WERI-Rb-1 (cell line): Measurements from ENCODE around the gene GSTK1.

Experiments
- DNase-seq: peaks from one replicate; pipeline ENCODE4 v3.0.0-alpha.2; 2020
- H3K27ac ChIP-seq: fragments of 250-450 bp; sonication (Bioruptor Pico); 2 replicates; pipeline ENCODE4 v1.5.1; 2020; ENCODE audit warnings: mild to moderate bottlenecking, moderate library complexity
- H3K27me3 ChIP-seq: fragments of 250-450 bp; sonication (Bioruptor Pico); 2 replicates; pipeline ENCODE4 v1.5.1; 2021; ENCODE audit warnings: mild to moderate bottlenecking, low read depth, moderate library complexity; ENCODE audit not compliant: insufficient read depth, severe bottlenecking
- H3K36me3 ChIP-seq: fragments of 250-450 bp; sonication (Bioruptor Pico); 2 replicates; pipeline ENCODE4 v1.5.1; 2020; ENCODE audit warnings: mild to moderate bottlenecking, moderate library complexity
- H3K4me3 ChIP-seq: 2 replicates; pipeline ENCODE4 v1.5.1; 2011; ENCODE audit warnings: low read depth, mild to moderate bottlenecking, control low read depth, low read length
- H3K9me3 ChIP-seq: fragments of 250-450 bp; sonication (Bioruptor Pico); 2 replicates; pipeline ENCODE4 v1.5.1; 2021; ENCODE audit warnings: mild to moderate bottlenecking, moderate library complexity; ENCODE audit not compliant: severe bottlenecking
- CTCF ChIP-seq: IDR thresholded peaks from 2 replicates; pipeline ENCODE4 v1.5.1; 2011; ENCODE audit warnings: low read depth, mild to moderate bottlenecking, control low read depth, inconsistent platforms, low read length

GSTK1 gene

GRCh38 chr7:143221286-143221685, 42.0 kb upstream of the GSTK1 start:
- no peak for TF ChIP-seq CTCF
- H3K4me3 ChIP-seq, result no peak overlapping the region
- no peak for DNase-seq
- H3K27me3 ChIP-seq, result no peaks in the 10 kb centered on the region
- no peaks in the 10 kb centered on the region for H3K9me3 ChIP-seq
- H3K27ac ChIP-seq, result no peak overlapping the region
- H3K36me3 ChIP-seq, result no peaks in the 10 kb centered on the region

GRCh38 chr7:143221737-143222136, 41.5 kb upstream of the GSTK1 start, which contains the start of gene TAS2R40:
Gene TAS2R40, plus strand, starts transcription at chr7:143222037. Its CDS starts 42 bp downstream, at chr7:143222079.
- TF ChIP-seq CTCF, result no peak

GRCh38 chr7:143222782-143223181, 40.5 kb upstream of the GSTK1 start:
- Histone ChIP-seq H3K9me3 (no peaks in the 10 kb centered on the region), H3K4me3 (no peak overlapping the region), H3K36me3 (no peaks in the 10 kb centered on the region), H3K27me3 (no peaks in the 10 kb centered on the region), H3K27ac (no peak overlapping the region)
- no peak for TF ChIP-seq CTCF
- DNase-seq, result no peak

More at GRCh38 chr7:143221737-143222136, 41.5 kb upstream of the GSTK1 start, which contains the start of gene TAS2R40:
- Histone ChIP-seq H3K9me3 (no peaks in the 10 kb centered on the region), H3K27ac (no peak within 1 kb of the TSS), H3K27me3 (no peaks in the 10 kb centered on the region), H3K4me3 (no peak within 1 kb of the TSS), H3K36me3 (no peaks in the 10 kb centered on the region)
- no peak for DNase-seq

- no peaks in the 10 kb centered on the region for H3K9me3 ChIP-seq
- no peak overlapping the region for H3K27ac ChIP-seq
- H3K36me3 ChIP-seq, result no peaks in the 10 kb centered on the region
- no peak for TF ChIP-seq CTCF
- H3K4me3 ChIP-seq, result no peak overlapping the region
- no peaks in the 10 kb centered on the region for H3K27me3 ChIP-seq
- DNase-seq, result no peak
Observed at GRCh38 chr7:143223784-143224183, 39.5 kb upstream of the GSTK1 start.

- DNase-seq, result no peak
- Histone ChIP-seq H3K4me3 (no peak overlapping the region), H3K9me3 (no peaks in the 10 kb centered on the region), H3K27ac (no peak overlapping the region), H3K27me3 (no peaks in the 10 kb centered on the region), H3K36me3 (no peaks in the 10 kb centered on the region)
- no peak for TF ChIP-seq CTCF
Observed at GRCh38 chr7:143225047-143225446, 38.2 kb upstream of the GSTK1 start.

- no peak for DNase-seq
- H3K27me3 ChIP-seq, result no peaks in the 10 kb centered on the region
- TF ChIP-seq CTCF, result no peak
- H3K27ac ChIP-seq, result no peak overlapping the region
- no peaks in the 10 kb centered on the region for H3K9me3 ChIP-seq
- H3K4me3 ChIP-seq, result no peak overlapping the region
- H3K36me3 ChIP-seq, result no peaks in the 10 kb centered on the region
Observed at GRCh38 chr7:143227806-143228205, 35.4 kb upstream of the GSTK1 start.
